SHP77 (cell line): ENCODE data around the gene PKIB.

Experiments used
- DNase-seq, 2 experiments: peaks; one replicate each; lab custom pipeline; 2025; lab: John Stamatoyannopoulos, UW

Gene PKIB

DNA sequence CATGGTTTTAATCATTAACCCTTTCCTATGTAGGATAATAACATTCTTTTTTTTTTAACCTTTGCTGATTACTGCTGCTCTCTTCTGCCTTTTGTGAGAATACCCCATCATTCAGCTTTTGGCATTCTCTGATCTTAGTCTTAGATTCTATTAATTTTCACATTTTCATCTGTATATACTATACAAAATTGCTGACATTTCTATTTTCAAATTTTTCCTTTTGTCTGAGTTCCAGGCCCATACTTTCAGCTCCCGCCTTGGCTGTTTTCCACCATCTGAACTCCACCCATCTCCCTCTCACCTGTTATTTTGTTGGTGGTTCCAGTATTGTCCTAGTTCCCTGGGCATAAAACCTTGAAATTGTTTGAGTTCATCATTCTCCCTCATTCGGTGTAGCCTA lies 59.2 kb downstream of the PKIB start:
- DNase-seq, result no peak

GRCh38 chr6:122669868-122670267 lies 59.7 kb downstream of the PKIB start:
- DNase-seq, result no peak

- DNase-seq, result no peak
These were observed 61.0 kb downstream of the PKIB start for GRCh38 chr6:122671251-122671650.

- DNase-seq, result no peak
These were observed 63.2 kb downstream of the PKIB start for GRCh38 chr6:122673343-122673961.

GRCh38 chr6:122676146-122676545 lies 65.9 kb downstream of the PKIB start:
- DNase-seq, result no peak

DNA sequence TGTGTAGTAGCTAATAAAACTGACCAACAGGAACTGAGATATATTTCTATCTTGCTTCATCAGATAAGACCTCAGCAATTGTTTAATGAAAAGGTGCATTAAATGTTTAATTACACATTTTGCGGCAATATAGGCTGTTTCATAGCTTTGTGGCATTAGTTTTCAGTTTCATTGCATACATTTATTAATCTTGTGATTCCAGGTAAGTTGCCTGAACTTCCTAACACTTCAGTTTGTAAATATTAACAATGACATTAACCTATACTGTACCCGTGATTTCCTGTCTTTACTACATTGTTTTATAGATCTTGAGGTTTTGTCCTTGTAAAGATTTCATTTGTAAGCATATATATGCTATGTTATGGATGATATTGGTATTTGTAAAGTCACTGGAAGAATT lies 66.5 kb downstream of the PKIB start:
- DNase-seq, result no peak

GRCh38 chr6:122677406-122677805 lies 67.2 kb downstream of the PKIB start:
- no peak for DNase-seq

GRCh38 chr6:122678841-122679240 lies 68.6 kb downstream of the PKIB start:
- DNase-seq, result no peak

- DNase-seq, result no peak
These were observed 71.5 kb downstream of the PKIB start for GRCh38 chr6:122681705-122682104.

DNA sequence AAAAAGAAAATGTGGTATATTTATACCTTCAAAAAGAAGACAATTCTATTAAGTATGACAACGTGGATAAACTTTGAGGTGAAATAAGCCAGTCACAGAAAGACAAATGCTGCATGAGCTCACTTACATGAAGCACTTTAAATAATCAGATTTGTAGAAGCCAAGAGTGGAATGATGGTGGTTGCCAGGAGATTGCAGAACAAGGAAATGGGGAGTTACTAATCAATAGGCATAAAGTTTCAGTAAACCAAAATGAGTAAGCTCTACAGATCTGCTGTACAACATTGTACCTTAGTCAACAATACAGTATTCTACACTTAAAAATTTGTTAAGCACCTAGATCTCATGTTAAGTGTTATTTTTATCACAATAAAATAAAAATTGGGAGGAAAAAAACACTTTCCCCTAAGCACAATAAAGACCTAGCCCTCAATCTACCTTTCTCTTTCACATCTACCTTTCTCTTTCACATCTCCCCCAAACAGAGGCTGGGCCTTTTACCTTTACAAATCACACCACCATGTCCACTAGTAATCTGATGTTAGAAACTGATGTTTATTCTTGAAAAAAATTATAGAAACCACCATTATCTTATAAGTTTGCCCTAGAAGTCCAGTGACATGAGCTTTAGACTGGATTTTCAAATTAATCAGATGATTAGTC lies 73.9 kb downstream of the PKIB start:
- no peak for DNase-seq

DNA sequence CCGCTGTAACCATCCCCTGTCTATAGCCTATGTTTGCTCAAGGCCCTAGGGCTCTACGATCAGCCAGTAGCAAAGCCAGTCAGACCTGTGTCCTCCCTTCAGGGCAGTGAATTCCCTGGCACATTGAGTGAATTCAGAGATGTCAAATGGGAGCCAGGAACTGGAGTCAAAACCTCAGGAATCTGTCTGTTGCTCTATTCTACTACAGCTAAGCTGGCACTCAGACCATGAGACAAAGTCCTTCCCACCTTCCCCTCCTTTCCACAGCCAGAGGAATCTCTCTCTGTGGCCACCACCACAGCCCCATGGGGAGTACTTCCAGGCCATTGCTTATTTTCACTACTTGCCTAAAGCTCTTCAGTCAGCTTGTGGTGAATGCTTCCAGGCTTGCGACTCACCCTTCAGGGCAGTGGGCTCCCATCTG lies 82.0 kb downstream of the PKIB start:
- no peak for DNase-seq

GRCh38 chr6:122692807-122693580 lies 82.8 kb downstream of the PKIB start:
- no peak for DNase-seq

DNA sequence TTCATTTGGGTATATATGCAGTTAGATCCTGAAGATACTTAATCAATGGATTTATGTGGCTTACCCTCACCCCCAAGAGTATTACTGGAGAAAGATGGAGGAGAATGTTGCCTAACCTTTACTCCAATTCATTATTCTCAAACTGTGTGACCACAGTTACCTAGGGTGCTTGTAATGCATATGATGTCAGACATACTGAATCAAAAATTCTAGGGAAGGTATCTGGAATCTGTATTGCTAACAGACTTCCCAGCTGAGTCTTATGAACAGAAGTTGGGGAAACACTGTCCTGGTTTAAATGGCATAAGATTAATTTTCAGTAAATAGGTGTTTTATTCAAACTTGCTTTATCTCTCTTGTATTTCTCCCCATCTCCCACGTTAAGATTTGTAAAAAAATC lies 83.9 kb downstream of the PKIB start:
- DNase-seq, result no peak

DNA sequence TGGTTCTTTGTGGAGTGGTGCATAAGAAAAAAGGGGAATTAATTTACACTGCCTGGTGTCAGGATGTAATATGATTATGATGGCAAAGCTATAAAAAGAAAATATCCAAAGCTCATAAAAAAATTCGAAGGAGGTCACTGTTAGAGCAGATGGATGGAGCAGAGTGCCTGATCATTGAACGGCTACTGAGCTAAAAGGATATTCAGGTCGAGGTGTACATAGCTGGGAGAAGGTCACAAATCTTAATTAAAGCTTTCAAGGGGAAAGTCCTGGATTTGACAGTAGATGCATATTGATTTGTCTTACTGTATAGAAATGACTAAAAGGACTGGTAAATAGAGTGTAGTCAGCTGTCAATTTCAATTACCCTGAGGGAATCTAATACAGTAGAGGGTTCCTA lies 84.4 kb downstream of the PKIB start:
- DNase-seq, result no peak

DNA sequence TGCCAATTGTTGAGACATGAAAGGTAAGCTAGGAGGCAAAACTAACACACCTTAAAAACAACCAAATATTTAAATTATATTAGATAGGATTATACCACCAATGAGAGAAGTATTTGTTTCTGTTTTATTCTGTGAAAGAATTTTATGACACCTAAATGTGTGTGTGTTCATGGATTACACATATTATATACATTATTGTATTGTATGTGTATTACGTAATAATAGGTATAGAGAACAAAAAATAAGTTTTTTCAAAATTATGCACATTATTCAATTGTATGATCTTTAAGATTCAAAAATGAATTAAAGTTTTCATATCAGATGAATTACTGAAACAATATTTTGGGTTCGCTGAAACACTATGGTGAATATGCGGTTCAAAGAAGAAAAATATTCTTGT lies 85.0 kb downstream of the PKIB start:
- DNase-seq, result no peak

DNA sequence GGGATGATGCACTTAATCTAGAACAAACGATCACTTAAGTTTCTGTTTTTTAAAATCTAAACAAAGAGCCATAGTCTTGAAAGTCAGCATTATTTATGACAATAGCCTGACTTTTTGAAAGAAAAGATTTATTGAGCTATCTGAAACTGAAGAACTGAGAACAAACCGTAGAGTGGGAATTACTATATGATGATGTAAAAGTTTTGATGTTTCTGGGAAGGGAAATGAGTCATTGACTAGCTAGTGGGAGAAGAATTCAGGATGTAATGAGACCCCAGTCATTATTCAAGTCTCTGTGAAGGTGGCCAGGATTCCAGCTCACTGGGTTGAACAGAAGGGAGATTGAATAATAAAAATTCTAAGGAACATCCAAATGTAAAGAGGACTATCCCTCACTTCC lies 85.9 kb downstream of the PKIB start:
- DNase-seq, result no peak

- no peak for DNase-seq
These were observed 86.6 kb downstream of the PKIB start for GRCh38 chr6:122696853-122697252.

DNA sequence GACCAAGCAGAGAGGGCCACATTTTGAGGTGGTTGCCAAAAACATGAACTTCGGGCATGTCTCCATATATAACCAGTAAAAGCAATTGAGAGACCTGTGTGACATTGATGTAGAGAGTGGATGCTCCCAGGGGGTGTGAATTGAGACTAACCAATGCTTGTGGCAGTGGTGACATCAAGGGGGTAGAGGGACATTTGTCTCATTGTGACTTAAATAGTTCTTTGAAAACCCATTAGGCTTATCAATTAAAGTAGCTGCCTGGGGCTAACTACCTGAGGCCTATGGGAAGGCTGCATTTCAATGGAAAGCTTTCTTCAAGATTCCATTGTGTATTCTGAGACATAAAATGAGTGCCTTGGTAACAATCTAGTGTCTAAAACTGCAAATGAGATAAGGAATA lies 87.3 kb downstream of the PKIB start:
- DNase-seq, result no peak

- DNase-seq, result no peak
These were observed 91.5 kb downstream of the PKIB start for GRCh38 chr6:122701666-122702065.

- no peak for DNase-seq
These were observed 92.6 kb downstream of the PKIB start for GRCh38 chr6:122702841-122703240.

- no peak for DNase-seq
These were observed 93.9 kb downstream of the PKIB start for GRCh38 chr6:122704066-122704465.

GRCh38 chr6:122709922-122710512 lies 99.8 kb downstream of the PKIB start:
- no peak for DNase-seq
